GM21737 (cell line): ENCODE data around the gene NTRK1.

Experiments
- ATAC-seq: cut with Tn5 transposase; IDR thresholded peaks from one replicate; pipeline ENCODE4 v1.9.1; 2021; ENCODE audit warnings: mild to moderate bottlenecking, moderate library complexity; ENCODE audit not compliant: unreplicated experiment

The NTRK1 gene

GRCh38 chr1:156877433-156878170 lies 16.9 kb downstream of the NTRK1 start:
- ATAC-seq: no peak

GRCh38 chr1:156879876-156880275 lies 19.2 kb downstream of the NTRK1 start:
- ATAC-seq: no peak

GRCh38 chr1:156880473-156880872 lies 19.8 kb downstream of the NTRK1 start:
- ATAC-seq: no peak

GRCh38 chr1:156881101-156881500 lies 20.4 kb downstream of the NTRK1 start:
- ATAC-seq: no peak

GRCh38 chr1:156881663-156882062 lies 21.0 kb downstream of the NTRK1 start:
- no peak for ATAC-seq

- ATAC-seq: no peak
Measured at GRCh38 chr1:156882543-156882942, 21.9 kb downstream of the NTRK1 start.

GRCh38 chr1:156883919-156884318 lies 23.3 kb downstream of the NTRK1 start:
- ATAC-seq: no peak

- ATAC-seq: no peak
Measured at GRCh38 chr1:156884560-156885184, 24.0 kb downstream of the NTRK1 start.

- no peak for ATAC-seq
Measured at GRCh38 chr1:156885314-156885713, 24.6 kb downstream of the NTRK1 start.

GRCh38 chr1:156885880-156886355 lies 25.3 kb downstream of the NTRK1 start:
- ATAC-seq: no peak

- ATAC-seq: no peak
Measured at GRCh38 chr1:156886583-156887281, 26.1 kb downstream of the NTRK1 start.

GRCh38 chr1:156887317-156887716 lies 26.7 kb downstream of the NTRK1 start:
- no peak for ATAC-seq

- ATAC-seq: no peak
Measured at GRCh38 chr1:156887734-156888133, 27.1 kb downstream of the NTRK1 start.

- ATAC-seq: no peak
Measured at GRCh38 chr1:156889802-156890580, 29.3 kb downstream of the NTRK1 start.

- no peak for ATAC-seq
Measured at GRCh38 chr1:156892190-156893047, 31.8 kb downstream of the NTRK1 start.

GRCh38 chr1:156893048-156893953 lies 32.6 kb downstream of the NTRK1 start, which contains the start of gene PEAR1:
Gene PEAR1, plus strand, starts transcription at chr1:156893718. Its CDS starts 10,209 bp downstream, at chr1:156903927.
- ATAC-seq: no peak

- no peak for ATAC-seq
Measured at GRCh38 chr1:156894001-156894400, 33.3 kb downstream of the NTRK1 start.

GRCh38 chr1:156894711-156895454 lies 34.2 kb downstream of the NTRK1 start:
- ATAC-seq: no peak
